Measurements from ENCODE around the gene NPC2. TPM values are rescaled to one million over a fixed set of nuclear protein-coding genes. Genes with fewer than 3 reads are reported as not detected.

The NPC2 gene
- total RNA-seq, 2 experiments from 2014 or later = 32.5 to 36.8 TPM

DNA sequence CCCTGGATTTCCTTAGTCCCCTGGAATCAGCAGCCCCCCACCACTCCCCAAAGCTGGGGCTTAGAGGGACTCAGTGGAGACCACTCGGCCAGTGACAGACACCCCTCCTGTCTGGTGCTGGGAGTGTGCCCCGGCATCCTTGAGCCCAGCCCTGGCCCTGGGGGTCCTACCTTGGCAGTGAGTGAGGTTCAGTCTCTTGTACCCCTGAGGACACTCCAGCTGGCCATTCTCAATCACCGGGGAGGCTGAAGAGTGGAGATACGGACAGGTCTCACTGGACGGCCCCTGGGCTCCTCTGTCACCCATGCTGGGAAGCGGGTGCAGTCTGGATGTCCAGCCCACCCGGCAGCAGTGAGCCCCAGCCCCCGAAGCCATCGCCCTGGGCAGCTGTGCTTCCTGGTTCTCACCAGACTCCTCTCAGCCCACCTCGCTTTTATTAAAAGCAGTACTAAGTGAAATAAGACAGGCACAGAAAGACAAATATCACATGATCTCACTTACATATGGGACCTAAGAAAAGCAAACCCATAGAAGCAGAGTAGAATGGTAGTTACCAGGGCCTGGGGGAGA, 42.7 kb upstream of the NPC2 start:
- Mint-ChIP-seq H3K4me1 (ENCODE audit: low read depth) (no peaks in the 10 kb centered on the region), H3K36me3 (ENCODE audit: low read depth) (no peaks in the 10 kb centered on the region), H3K27me3 (no peaks in the 10 kb centered on the region), H3K27ac (no peak overlapping the region), H3K9me3 (no peaks in the 10 kb centered on the region), H3K4me3 (no peak overlapping the region)
- DNase-seq = no peak
- no peak for ATAC-seq (ENCODE audit: poor library complexity)
- H3K27me3 ChIP-seq (ENCODE audit: control insufficient read depth in 1 of 2, insufficient read depth in 2 of 2, low read length in 2 of 2) = no peaks in the 10 kb centered on the region
- CTCF ChIA-PET = no interaction called here
- intact Hi-C loops (cut with DNase I, micrococcal nuclease) = no loop called here
- POLR2A ChIA-PET = no interaction called here
- no peaks in the 10 kb centered on the region for H3K36me3 ChIP-seq (ENCODE audit: insufficient read depth, low read length)
- no peaks in the 10 kb centered on the region for H3K4me1 ChIP-seq (ENCODE audit: insufficient read depth, low read length)
- no peak overlapping the region for H3K27ac ChIP-seq (ENCODE audit: low read depth in 1 of 2, low read length in 2 of 2)
- TF ChIP-seq, protein P1, sequence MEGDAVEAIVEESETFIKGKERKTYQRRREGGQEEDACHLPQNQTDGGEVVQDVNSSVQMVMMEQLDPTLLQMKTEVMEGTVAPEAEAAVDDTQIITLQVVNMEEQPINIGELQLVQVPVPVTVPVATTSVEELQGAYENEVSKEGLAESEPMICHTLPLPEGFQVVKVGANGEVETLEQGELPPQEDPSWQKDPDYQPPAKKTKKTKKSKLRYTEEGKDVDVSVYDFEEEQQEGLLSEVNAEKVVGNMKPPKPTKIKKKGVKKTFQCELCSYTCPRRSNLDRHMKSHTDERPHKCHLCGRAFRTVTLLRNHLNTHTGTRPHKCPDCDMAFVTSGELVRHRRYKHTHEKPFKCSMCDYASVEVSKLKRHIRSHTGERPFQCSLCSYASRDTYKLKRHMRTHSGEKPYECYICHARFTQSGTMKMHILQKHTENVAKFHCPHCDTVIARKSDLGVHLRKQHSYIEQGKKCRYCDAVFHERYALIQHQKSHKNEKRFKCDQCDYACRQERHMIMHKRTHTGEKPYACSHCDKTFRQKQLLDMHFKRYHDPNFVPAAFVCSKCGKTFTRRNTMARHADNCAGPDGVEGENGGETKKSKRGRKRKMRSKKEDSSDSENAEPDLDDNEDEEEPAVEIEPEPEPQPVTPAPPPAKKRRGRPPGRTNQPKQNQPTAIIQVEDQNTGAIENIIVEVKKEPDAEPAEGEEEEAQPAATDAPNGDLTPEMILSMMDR (IDR thresholded peaks at IDR 0.05) = no peak
- no peaks in the 10 kb centered on the region for H3K9me3 ChIP-seq (ENCODE audit: control insufficient read depth in 1 of 2, insufficient read depth in 1 of 2, low read length in 2 of 2)
- no peak overlapping the region for H3K4me3 ChIP-seq (ENCODE audit: low read length)

DNA sequence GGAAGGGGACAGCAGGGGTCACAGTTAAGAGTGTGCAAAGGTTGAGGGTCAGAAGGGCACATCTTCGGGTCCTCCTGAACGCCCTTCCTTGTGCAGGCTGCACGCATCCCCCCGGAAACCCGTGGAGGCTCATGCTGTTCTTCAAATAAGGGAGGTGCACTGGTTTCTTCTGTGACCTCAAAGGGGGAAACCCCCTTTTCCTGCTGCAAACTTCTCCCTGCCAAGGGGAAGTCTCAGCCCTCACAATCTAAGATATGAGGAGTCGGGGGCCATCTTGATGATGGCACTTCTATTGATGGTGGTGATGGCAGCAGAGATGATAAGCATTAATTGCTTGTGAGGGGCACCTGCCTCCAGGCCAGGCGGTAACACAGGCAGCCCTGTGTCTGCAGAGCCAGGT, 40.5 kb upstream of the NPC2 start:
- Histone ChIP-seq H3K36me3 (ENCODE audit: insufficient read depth, low read length) (no peaks in the 10 kb centered on the region), H3K4me1 (ENCODE audit: insufficient read depth, low read length) (no peaks in the 10 kb centered on the region), H3K4me3 (ENCODE audit: low read length) (no peak overlapping the region), H3K27me3 (ENCODE audit: control insufficient read depth in 1 of 2, insufficient read depth in 2 of 2, low read length in 2 of 2) (peaks cover 0 to 2% of the 10 kb centered on the region in 2 experiments), H3K9me3 (ENCODE audit: control insufficient read depth in 1 of 2, insufficient read depth in 1 of 2, low read length in 2 of 2) (no peaks in the 10 kb centered on the region), H3K27ac (ENCODE audit: low read depth in 1 of 2, low read length in 2 of 2) (no peak overlapping the region)
- no peaks in the 10 kb centered on the region for H3K27me3 Mint-ChIP-seq
- intact Hi-C loops (cut with DNase I, micrococcal nuclease) = no loop called here
- H3K27ac Mint-ChIP-seq = no peak overlapping the region
- no peaks in the 10 kb centered on the region for H3K4me1 Mint-ChIP-seq (ENCODE audit: low read depth)
- no peak overlapping the region for H3K4me3 Mint-ChIP-seq
- ATAC-seq (ENCODE audit: poor library complexity) = no peak
- H3K36me3 Mint-ChIP-seq (ENCODE audit: low read depth) = no peaks in the 10 kb centered on the region
- TF ChIP-seq, protein P1 (IDR thresholded peaks at IDR 0.05) = no peak
- POLR2A ChIA-PET = no interaction called here
- DNase-seq = peak in 1 of 14 experiments; percentile 11
- CTCF ChIA-PET = no interaction called here
- no peaks in the 10 kb centered on the region for H3K9me3 Mint-ChIP-seq

DNA sequence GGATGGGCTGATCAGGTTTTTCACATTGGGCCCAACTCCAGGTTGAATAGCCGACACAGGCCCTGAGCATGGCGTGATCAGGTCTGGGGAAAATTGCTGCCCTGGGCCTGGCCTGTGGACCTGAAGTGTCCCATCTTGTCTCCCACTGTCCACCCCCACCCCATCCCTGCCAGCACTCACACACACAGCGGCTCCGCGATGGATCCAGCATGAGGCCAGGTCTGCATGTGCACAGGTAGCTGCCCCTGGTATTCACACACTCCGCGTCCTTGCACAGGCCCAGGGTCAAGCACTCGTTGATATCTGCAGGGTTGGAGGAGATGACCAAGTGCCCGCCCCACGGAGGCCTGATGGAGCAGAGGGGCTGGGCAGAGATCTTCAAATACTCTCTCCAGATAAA, 39.1 kb upstream of the NPC2 start:
- ChIA-PET CTCF (no interaction called here), POLR2A (interaction anchor here (0.6 kb wide), 1 partner anchor 49 kb away, joined by 3 read pairs; no protein-coding TSS in a partner anchor)
- no peaks in the 10 kb centered on the region for H3K27me3 Mint-ChIP-seq
- H3K4me1 ChIP-seq (ENCODE audit: insufficient read depth, low read length) = no peaks in the 10 kb centered on the region
- no peak overlapping the region for H3K27ac ChIP-seq (ENCODE audit: low read depth in 1 of 2, low read length in 2 of 2)
- H3K4me3 ChIP-seq (ENCODE audit: low read length) = no peak overlapping the region
- TF ChIP-seq, protein P1 (IDR thresholded peaks at IDR 0.05) = no peak
- H3K4me3 Mint-ChIP-seq = no peak overlapping the region
- H3K27ac Mint-ChIP-seq = no peak overlapping the region
- no peaks in the 10 kb centered on the region for H3K9me3 Mint-ChIP-seq
- H3K9me3 ChIP-seq (ENCODE audit: control insufficient read depth in 1 of 2, insufficient read depth in 1 of 2, low read length in 2 of 2) = peaks cover 0 to 3% of the 10 kb centered on the region in 2 experiments
- H3K36me3 ChIP-seq (ENCODE audit: insufficient read depth, low read length) = no peaks in the 10 kb centered on the region
- DNase-seq = no peak
- intact Hi-C loops (cut with DNase I, micrococcal nuclease) = no loop called here
- H3K36me3 Mint-ChIP-seq (ENCODE audit: low read depth) = no peaks in the 10 kb centered on the region
- peaks cover 0 to 2% of the 10 kb centered on the region in 2 experiments for H3K27me3 ChIP-seq (ENCODE audit: control insufficient read depth in 1 of 2, insufficient read depth in 2 of 2, low read length in 2 of 2)
- no peak for ATAC-seq (ENCODE audit: poor library complexity)
- H3K4me1 Mint-ChIP-seq (ENCODE audit: low read depth) = no peaks in the 10 kb centered on the region

Measured in CD4-positive, alpha-beta T cell (primary cell).